Measurements from ENCODE around the gene FOCAD. TPM values are rescaled to one million over a fixed set of nuclear protein-coding genes. Genes with fewer than 3 reads are reported as not detected.
"Not testable (repeated sequence)": the region's sequence is repeated elsewhere in the genome, so short reads cannot be mapped to it uniquely, and the experiment has no call there.

Gene FOCAD
- total RNA-seq, 1 donor from 2014 or later: 48.2 TPM

DNA sequence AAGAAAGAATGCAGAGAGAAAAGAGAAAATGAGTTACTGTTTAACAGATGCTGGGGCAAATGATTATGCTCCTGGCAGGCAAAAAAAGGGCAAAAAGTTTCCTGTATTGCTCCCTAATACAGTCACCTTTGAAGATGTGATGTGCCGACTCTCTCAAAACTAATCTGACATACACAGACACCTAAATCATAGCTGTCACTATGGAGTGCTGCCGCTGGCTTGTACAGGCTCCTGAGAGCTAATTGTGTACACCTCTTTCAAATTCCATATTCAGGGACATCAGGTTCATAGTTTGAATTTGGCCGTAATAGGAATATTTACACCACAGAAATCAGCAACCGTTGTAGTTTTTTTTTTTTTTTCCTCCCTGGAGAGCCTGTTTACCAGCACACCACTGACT is 12.4 kb upstream of the FOCAD start:
- DNase-seq (ENCODE audit: low read depth): no peak
- Mint-ChIP-seq H3K9me3 (ENCODE audit: unreplicated experiment) (no peaks in the 10 kb centered on the region), H3K27me3 (ENCODE audit: low read depth, unreplicated experiment) (no peaks in the 10 kb centered on the region), H3K4me3 (ENCODE audit: unreplicated experiment) (no peak overlapping the region), H3K4me1 (ENCODE audit: low read depth, unreplicated experiment) (peaks cover 2% of the 10 kb centered on the region), H3K27ac (ENCODE audit: unreplicated experiment) (no peak overlapping the region), H3K36me3 (ENCODE audit: low read depth, unreplicated experiment) (no peaks in the 10 kb centered on the region)
- no peak for FAIRE-seq
- no peak overlapping the region for H2AFZ ChIP-seq (ENCODE audit: low read depth, low read length)
- no peaks in the 10 kb centered on the region for H3K27me3 ChIP-seq (ENCODE audit: insufficient read depth, low read length)
- H3K4me1 ChIP-seq (ENCODE audit: insufficient read depth, low read length): no peaks in the 10 kb centered on the region
- no peak overlapping the region for H3K4me2 ChIP-seq (ENCODE audit: low read length)
- H4K20me1 ChIP-seq (ENCODE audit: insufficient read depth, low read length): no peaks in the 10 kb centered on the region
- no peaks in the 10 kb centered on the region for H3K9me3 ChIP-seq (ENCODE audit: insufficient read depth, low read depth, low read length)
- TF ChIP-seq, protein P1, sequence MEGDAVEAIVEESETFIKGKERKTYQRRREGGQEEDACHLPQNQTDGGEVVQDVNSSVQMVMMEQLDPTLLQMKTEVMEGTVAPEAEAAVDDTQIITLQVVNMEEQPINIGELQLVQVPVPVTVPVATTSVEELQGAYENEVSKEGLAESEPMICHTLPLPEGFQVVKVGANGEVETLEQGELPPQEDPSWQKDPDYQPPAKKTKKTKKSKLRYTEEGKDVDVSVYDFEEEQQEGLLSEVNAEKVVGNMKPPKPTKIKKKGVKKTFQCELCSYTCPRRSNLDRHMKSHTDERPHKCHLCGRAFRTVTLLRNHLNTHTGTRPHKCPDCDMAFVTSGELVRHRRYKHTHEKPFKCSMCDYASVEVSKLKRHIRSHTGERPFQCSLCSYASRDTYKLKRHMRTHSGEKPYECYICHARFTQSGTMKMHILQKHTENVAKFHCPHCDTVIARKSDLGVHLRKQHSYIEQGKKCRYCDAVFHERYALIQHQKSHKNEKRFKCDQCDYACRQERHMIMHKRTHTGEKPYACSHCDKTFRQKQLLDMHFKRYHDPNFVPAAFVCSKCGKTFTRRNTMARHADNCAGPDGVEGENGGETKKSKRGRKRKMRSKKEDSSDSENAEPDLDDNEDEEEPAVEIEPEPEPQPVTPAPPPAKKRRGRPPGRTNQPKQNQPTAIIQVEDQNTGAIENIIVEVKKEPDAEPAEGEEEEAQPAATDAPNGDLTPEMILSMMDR (IDR thresholded peaks at IDR 0.05; ENCODE audit: insufficient read depth, low read depth, low read length): no peak
- no peak for TF ChIP-seq EZH2 (IDR thresholded peaks at IDR 0.05; ENCODE audit: insufficient read depth, low read length)
- no peak overlapping the region for H3K4me3 ChIP-seq (ENCODE audit: insufficient read depth, low read depth, low read length)
- H3K79me2 ChIP-seq (ENCODE audit: insufficient read depth, low read length): no peaks in the 10 kb centered on the region
- H3K36me3 ChIP-seq (ENCODE audit: insufficient read depth, low read length): no peaks in the 10 kb centered on the region
- no peak overlapping the region for H3K27ac ChIP-seq (ENCODE audit: low read depth, low read length)
- H3K9ac ChIP-seq (ENCODE audit: low read length): no peak overlapping the region

DNA sequence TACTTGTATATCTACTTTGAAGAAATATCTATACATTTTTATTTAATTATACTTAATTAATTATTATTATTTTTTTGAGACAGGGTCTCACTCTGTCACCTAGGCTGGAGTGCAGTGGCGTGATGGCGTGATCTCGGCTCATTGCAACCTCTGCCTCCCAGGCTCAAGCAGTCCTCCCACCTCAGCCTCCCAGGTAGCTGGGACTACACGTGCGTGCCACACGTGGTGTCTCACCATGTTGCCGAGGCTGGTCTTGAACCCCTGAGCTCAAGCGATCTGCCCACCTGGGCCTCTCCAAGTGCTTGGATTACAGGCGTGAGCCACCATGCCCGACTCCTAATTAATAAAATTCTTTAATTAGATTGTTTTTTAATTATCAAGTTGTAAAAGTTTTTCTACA is 10.5 kb upstream of the FOCAD start:
- not testable (repeated sequence) for H3K4me3 ChIP-seq (ENCODE audit: insufficient read depth, low read depth, low read length); H3K4me2 ChIP-seq (ENCODE audit: low read length); H3K27ac ChIP-seq (ENCODE audit: low read depth, low read length); H3K4me1 Mint-ChIP-seq (ENCODE audit: low read depth, unreplicated experiment); H3K36me3 Mint-ChIP-seq (ENCODE audit: low read depth, unreplicated experiment); H3K9ac ChIP-seq (ENCODE audit: low read length); H3K4me3 Mint-ChIP-seq (ENCODE audit: unreplicated experiment); H4K20me1 ChIP-seq (ENCODE audit: insufficient read depth, low read length); H3K27ac Mint-ChIP-seq (ENCODE audit: unreplicated experiment); FAIRE-seq; DNase-seq (ENCODE audit: low read depth); H3K4me1 ChIP-seq (ENCODE audit: insufficient read depth, low read length); H3K9me3 Mint-ChIP-seq (ENCODE audit: unreplicated experiment); H2AFZ ChIP-seq (ENCODE audit: low read depth, low read length); H3K79me2 ChIP-seq (ENCODE audit: insufficient read depth, low read length); H3K27me3 ChIP-seq (ENCODE audit: insufficient read depth, low read length); H3K27me3 Mint-ChIP-seq (ENCODE audit: low read depth, unreplicated experiment); H3K36me3 ChIP-seq (ENCODE audit: insufficient read depth, low read length); H3K9me3 ChIP-seq (ENCODE audit: insufficient read depth, low read depth, low read length)

DNA sequence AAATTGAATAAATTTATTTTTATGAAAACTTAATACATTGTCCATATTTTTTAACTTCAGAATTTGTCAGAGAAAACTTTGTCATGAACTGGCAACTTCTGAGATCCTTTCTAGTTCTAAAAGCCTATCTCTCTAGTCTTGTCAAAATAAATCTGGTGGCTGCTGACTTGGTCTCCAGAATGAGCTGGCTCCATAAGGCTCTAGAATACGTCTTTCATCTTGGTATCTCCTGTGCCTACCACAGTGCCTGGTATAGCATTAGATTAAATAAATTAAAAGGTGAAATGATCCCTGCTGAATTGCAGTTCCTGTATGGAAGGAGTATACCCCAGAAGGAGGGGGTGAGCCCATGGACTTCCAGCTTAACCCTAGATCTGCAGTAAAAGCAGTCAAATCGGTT is 2.6 kb upstream of the FOCAD start:
- Mint-ChIP-seq H3K27ac (ENCODE audit: unreplicated experiment) (no peak overlapping the region), H3K4me3 (ENCODE audit: unreplicated experiment) (no peak overlapping the region), H3K4me1 (ENCODE audit: low read depth, unreplicated experiment) (peaks cover 19% of the 10 kb centered on the region), H3K27me3 (ENCODE audit: low read depth, unreplicated experiment) (no peaks in the 10 kb centered on the region), H3K9me3 (ENCODE audit: unreplicated experiment) (peaks cover 1% of the 10 kb centered on the region), H3K36me3 (ENCODE audit: low read depth, unreplicated experiment) (no peaks in the 10 kb centered on the region)
- H3K79me2 ChIP-seq (ENCODE audit: insufficient read depth, low read length): peaks cover 22% of the 10 kb centered on the region
- H2AFZ ChIP-seq (ENCODE audit: low read depth, low read length): no peak overlapping the region
- DNase-seq (ENCODE audit: low read depth) (no peak), FAIRE-seq (no peak)
- H3K9me3 ChIP-seq (ENCODE audit: insufficient read depth, low read depth, low read length): no peaks in the 10 kb centered on the region
- H3K4me2 ChIP-seq (ENCODE audit: low read length): no peak overlapping the region
- peaks cover 11% of the 10 kb centered on the region for H4K20me1 ChIP-seq (ENCODE audit: insufficient read depth, low read length)
- no peak for TF ChIP-seq EZH2 (IDR thresholded peaks at IDR 0.05; ENCODE audit: insufficient read depth, low read length)
- H3K4me3 ChIP-seq (ENCODE audit: insufficient read depth, low read depth, low read length): no peak overlapping the region
- no peak overlapping the region for H3K27ac ChIP-seq (ENCODE audit: low read depth, low read length)
- no peaks in the 10 kb centered on the region for H3K27me3 ChIP-seq (ENCODE audit: insufficient read depth, low read length)
- H3K36me3 ChIP-seq (ENCODE audit: insufficient read depth, low read length): no peaks in the 10 kb centered on the region
- no peak overlapping the region for H3K9ac ChIP-seq (ENCODE audit: low read length)
- peaks cover 16% of the 10 kb centered on the region for H3K4me1 ChIP-seq (ENCODE audit: insufficient read depth, low read length)
